Natural killer cell (primary cell): ENCODE results near the gene MSI2. TPM values are rescaled to one million over a fixed set of nuclear protein-coding genes. Genes with fewer than 3 reads are reported as not detected.

Experiments used
- ATAC-seq, 3 donors: fragments of 150-1000 bp in 2 of 3; fragments of 200-7000 bp in 1 of 3; cut with Tn5 transposase; 1 replicate in 1 of 3; 2 replicates in 2 of 3; pipeline ENCODE4 v1.10.0; 2021; ENCODE audit warnings: mild to moderate bottlenecking in 2 of 3, moderate library complexity in 2 of 3
- DNase-seq, 2 donors: peaks; one replicate each; pipeline versions ENCODE4 v3.0.0 to v3.0.0-alpha.2; 2013 to 2021; ENCODE audit warnings: mixed read lengths in 1 of 2
- H3K27ac ChIP-seq: one replicate; pipeline ENCODE4 v1.5.1; 2013; ENCODE audit warnings: mild to moderate bottlenecking, low read length
- H3K27me3 ChIP-seq: one replicate; pipeline ENCODE4 v1.6.1; 2013; ENCODE audit warnings: low read length; ENCODE audit not compliant: control insufficient read depth, insufficient read depth
- H3K36me3 ChIP-seq: one replicate; pipeline ENCODE4 v1.6.1; 2013; ENCODE audit warnings: low read length; ENCODE audit not compliant: control insufficient read depth, insufficient read depth
- H3K4me1 ChIP-seq: one replicate; pipeline ENCODE4 v1.6.1; 2013; ENCODE audit warnings: low read length; ENCODE audit not compliant: control insufficient read depth, insufficient read depth
- H3K4me3 ChIP-seq: one replicate; pipeline ENCODE4 v1.5.1; 2013; ENCODE audit warnings: low read length
- H3K9me3 ChIP-seq: one replicate; pipeline ENCODE4 v1.6.1; 2013; ENCODE audit warnings: low read length; ENCODE audit not compliant: control insufficient read depth, insufficient read depth
- H3K27ac Mint-ChIP-seq, 2 donors: one replicate each; pipeline ENCODE4 v1.8.0; 2022; ENCODE audit warnings: mild to moderate bottlenecking in 2 of 2, mixed read lengths in 2 of 2, moderate library complexity in 1 of 2
- H3K27me3 Mint-ChIP-seq, 2 donors: one replicate each; pipeline ENCODE4 v1.8.0; 2022; ENCODE audit warnings: low read depth in 2 of 2, mixed read lengths in 2 of 2
- H3K36me3 Mint-ChIP-seq: one replicate; pipeline ENCODE4 v1.8.0; 2022; ENCODE audit warnings: mixed read lengths
- H3K4me1 Mint-ChIP-seq, 2 donors: one replicate each; pipeline ENCODE4 v1.8.0; 2022; ENCODE audit warnings: mixed read lengths in 2 of 2
- H3K4me3 Mint-ChIP-seq: one replicate; pipeline ENCODE4 v1.8.0; 2022; ENCODE audit warnings: mild to moderate bottlenecking, moderate library complexity, mixed read lengths
- H3K9me3 Mint-ChIP-seq, 2 donors: one replicate each; pipeline ENCODE4 v1.8.0; 2022; ENCODE audit warnings: mixed read lengths in 2 of 2
- CTCF ChIP-seq: fragments of 200-600 bp; IDR thresholded peaks from one replicate; pipeline ENCODE4 v1.8.0; 2022; ENCODE audit warnings: antibody characterized with exemption
- WGBS: methylation state at CpG from one replicate; pipeline ENCODE4 v1.1.7; 2013; ENCODE audit warnings: missing lambda C conversion rate; ENCODE audit not compliant: insufficient coverage; 5-methylcytosine and 5-hydroxymethylcytosine counted together
- intact Hi-C: fragments of 100-400 bp; cut with micrococcal nuclease; formaldehyde crosslinking; loops from one replicate; pipeline ENCODE4 v1.14.2; 2022
- total RNA-seq, 4 donors: library from RNA; stranded (reverse); fragments of 120-200 nt in 1 of 4; gene quantifications; one replicate each; pipeline versions ENCODE4 v1.2.3 to v1.2.4, GENCODE V29; 2013 to 2022

Gene MSI2
- total RNA-seq, 3 donors from 2014 or later (not counting 1 experiment from before 2014, with no cell fraction given) = 95.5 to 145 (median 96.8) TPM

GRCh38 chr17:57535249-57535966 lies 279.1 kb downstream of the MSI2 start:
- ATAC-seq = no peak

GRCh38 chr17:57536289-57536688 lies 280.0 kb downstream of the MSI2 start:
- H3K36me3 Mint-ChIP-seq = no peaks in the 10 kb centered on the region
- no peak overlapping the region for H3K4me3 Mint-ChIP-seq
- no peak for DNase-seq
- H3K27ac Mint-ChIP-seq = no peak overlapping the region
- H3K27ac ChIP-seq = no peak overlapping the region
- intact Hi-C loops = no loop called here
- no peak overlapping the region for H3K4me3 ChIP-seq
- no peaks in the 10 kb centered on the region for H3K9me3 ChIP-seq
- WGBS = 60% methylated on average over 1 of the region's 4 CpGs
- H3K4me1 ChIP-seq = peaks cover 13% of the 10 kb centered on the region
- TF ChIP-seq CTCF = no peak
- no peaks in the 10 kb centered on the region for H3K27me3 ChIP-seq
- ATAC-seq = no peak
- peaks cover 14 to 22% of the 10 kb centered on the region in 2 donors for H3K4me1 Mint-ChIP-seq
- H3K27me3 Mint-ChIP-seq = no peaks in the 10 kb centered on the region
- no peaks in the 10 kb centered on the region for H3K9me3 Mint-ChIP-seq
- no peaks in the 10 kb centered on the region for H3K36me3 ChIP-seq

More at GRCh38 chr17:57535249-57535966, 279.1 kb downstream of the MSI2 start:
- Histone ChIP-seq H3K27ac (no peak overlapping the region), H3K4me3 (no peak overlapping the region), H3K9me3 (no peaks in the 10 kb centered on the region), H3K4me1 (peaks cover 17% of the 10 kb centered on the region), H3K27me3 (no peaks in the 10 kb centered on the region), H3K36me3 (no peaks in the 10 kb centered on the region)
- Mint-ChIP-seq H3K27ac (no peak overlapping the region), H3K36me3 (no peaks in the 10 kb centered on the region), H3K4me3 (no peak overlapping the region), H3K27me3 (no peaks in the 10 kb centered on the region), H3K9me3 (no peaks in the 10 kb centered on the region), H3K4me1 (peaks cover 16 to 26% of the 10 kb centered on the region in 2 donors)
- intact Hi-C loops = no loop called here
- DNase-seq = no peak
- no peak for TF ChIP-seq CTCF
- 92% methylated on average over 6 of the region's 6 CpGs for WGBS

- Histone ChIP-seq H3K4me1 (peaks cover 13% of the 10 kb centered on the region), H3K4me3 (no peak overlapping the region), H3K27ac (no peak overlapping the region), H3K36me3 (no peaks in the 10 kb centered on the region), H3K27me3 (no peaks in the 10 kb centered on the region), H3K9me3 (no peaks in the 10 kb centered on the region)
- ATAC-seq (no peak), DNase-seq (no peak)
- 91% methylated on average over 9 of the region's 10 CpGs for WGBS
- H3K36me3 Mint-ChIP-seq = no peaks in the 10 kb centered on the region
- intact Hi-C loops = no loop called here
- peaks cover 14 to 22% of the 10 kb centered on the region in 2 donors for H3K4me1 Mint-ChIP-seq
- H3K27me3 Mint-ChIP-seq = no peaks in the 10 kb centered on the region
- H3K4me3 Mint-ChIP-seq = peak overlapping the region; percentile 49
- no peaks in the 10 kb centered on the region for H3K9me3 Mint-ChIP-seq
- no peak overlapping the region for H3K27ac Mint-ChIP-seq
- TF ChIP-seq CTCF = no peak
These were observed 280.6 kb downstream of the MSI2 start for GRCh38 chr17:57536789-57537523.
